ENCODE measurements around the gene SSH3.

- TF ChIP-seq CTCF (IDR thresholded peaks at IDR 0.05) (no peak), POLR2AphosphoS5 (IDR thresholded peaks at IDR 0.05) (no peak)
Measured at GRCh38 chr11:67282155-67282875, 21.0 kb upstream of the SSH3 start.

All from breast epithelium (tissue), 3 donors.